Fibroblast of peridontal ligament (primary cell): ENCODE measurements around the gene TPCN2.
"Not testable (repeated sequence)": the region's sequence is repeated elsewhere in the genome, so short reads cannot be mapped to it uniquely, and the experiment has no call there.

ENCODE experiments used
- DNase-seq: peaks from one replicate; pipeline ENCODE4 v3.0.0-alpha.2; 2010; ENCODE audit errors: extremely low read depth

The TPCN2 gene

GRCh38 chr11:69048694-69049489 is at the start of gene TPCN2:
TSS of gene TPCN2 (plus strand) at chr11:69048932. CDS start at chr11:69048998, 66 bp downstream.
- peak; percentile 93 for DNase-seq

GRCh38 chr11:68999093-68999747 is 49.5 kb upstream of the TPCN2 start:
- DNase-seq = no peak

- not testable (repeated sequence) for DNase-seq
Observed at GRCh38 chr11:68999748-69000355, 48.9 kb upstream of the TPCN2 start.

- no peak for DNase-seq
Observed at GRCh38 chr11:69000391-69000790, 48.3 kb upstream of the TPCN2 start.

GRCh38 chr11:69000831-69001242 is 47.9 kb upstream of the TPCN2 start:
- peak; percentile 94 for DNase-seq

- no peak for DNase-seq
Observed at GRCh38 chr11:69001243-69002081, 47.3 kb upstream of the TPCN2 start.

GRCh38 chr11:69002110-69002569 is 46.6 kb upstream of the TPCN2 start:
- DNase-seq = no peak

- DNase-seq = no peak
Observed at GRCh38 chr11:69002570-69003231, 46.0 kb upstream of the TPCN2 start.

GRCh38 chr11:69003301-69003865 is 45.3 kb upstream of the TPCN2 start:
- DNase-seq = no peak

- no peak for DNase-seq
Observed at GRCh38 chr11:69003866-69004367, 44.8 kb upstream of the TPCN2 start.

- DNase-seq = no peak
Observed at GRCh38 chr11:69004411-69005182, 44.1 kb upstream of the TPCN2 start.

GRCh38 chr11:69005183-69005630 is 43.5 kb upstream of the TPCN2 start:
- no peak for DNase-seq

GRCh38 chr11:69005631-69006368 is 42.9 kb upstream of the TPCN2 start:
- no peak for DNase-seq

GRCh38 chr11:69006816-69007215 is 41.9 kb upstream of the TPCN2 start:
- DNase-seq = no peak

GRCh38 chr11:69007975-69008381 is 40.8 kb upstream of the TPCN2 start:
- DNase-seq = peak; percentile 63

GRCh38 chr11:69008737-69009440 is 39.8 kb upstream of the TPCN2 start:
- DNase-seq = peak; percentile 95

- no peak for DNase-seq
Observed at GRCh38 chr11:69009441-69010211, 39.1 kb upstream of the TPCN2 start.
